Stimulated activated CD4-positive, alpha-beta T cell treated with anti-CD3 and anti-CD28 coated beads, Interleukin-1b, Interleukin-23, amount 100 ng/mL, for 4 hours (primary cell): ENCODE results near the gene ABAT.

Source experiments
- DNase-seq, 2 donors: peaks; one replicate each; pipeline ENCODE4 v3.0.0-alpha.2; 2020; ENCODE audit warnings: low read depth in 2 of 2

Gene ABAT

GRCh38 chr16:8717892-8718415 is 43.5 kb downstream of the ABAT start:
- no peak for DNase-seq

GRCh38 chr16:8718851-8719680 is 44.6 kb downstream of the ABAT start:
- DNase-seq = no peak

- DNase-seq = no peak
These were observed 45.9 kb downstream of the ABAT start for GRCh38 chr16:8720080-8720966.

GRCh38 chr16:8720967-8721308 is 46.5 kb downstream of the ABAT start:
- no peak for DNase-seq

DNA sequence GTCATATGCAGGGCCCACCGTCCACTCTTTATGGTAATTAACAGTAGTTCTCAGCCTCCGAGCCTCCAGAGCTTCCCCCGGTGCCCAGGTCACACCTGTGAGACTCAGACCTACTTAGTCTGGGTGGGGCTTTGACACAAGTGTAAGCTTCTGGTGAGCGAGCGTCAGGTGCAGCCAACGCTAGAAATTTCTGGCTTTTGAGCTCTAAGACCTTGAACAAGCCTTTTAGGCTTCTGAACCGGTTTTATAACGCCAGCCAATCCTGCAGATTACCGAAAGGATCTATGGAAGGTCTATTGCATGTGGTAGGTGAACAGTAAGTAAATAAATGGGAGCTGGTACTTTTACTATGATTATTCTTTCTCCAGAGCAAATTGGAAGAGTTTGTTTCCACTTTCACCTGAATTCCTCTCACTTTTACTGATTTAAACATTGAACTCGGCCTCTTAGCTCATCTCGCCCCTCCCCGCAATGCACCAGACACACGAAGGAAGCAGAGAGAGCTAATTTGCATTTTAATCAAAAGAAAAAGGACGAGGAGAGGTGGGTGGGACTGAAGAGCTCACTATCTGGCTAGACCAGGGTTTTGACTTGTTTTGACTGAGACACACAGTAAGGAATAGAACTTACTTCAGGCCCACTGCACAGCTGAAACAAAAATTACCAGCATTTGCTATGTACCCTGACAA is 47.1 kb downstream of the ABAT start:
- DNase-seq = no peak

GRCh38 chr16:8722025-8722348 is 47.6 kb downstream of the ABAT start:
- DNase-seq = no peak

- no peak for DNase-seq
These were observed 51.2 kb downstream of the ABAT start for GRCh38 chr16:8725513-8726178.

DNA sequence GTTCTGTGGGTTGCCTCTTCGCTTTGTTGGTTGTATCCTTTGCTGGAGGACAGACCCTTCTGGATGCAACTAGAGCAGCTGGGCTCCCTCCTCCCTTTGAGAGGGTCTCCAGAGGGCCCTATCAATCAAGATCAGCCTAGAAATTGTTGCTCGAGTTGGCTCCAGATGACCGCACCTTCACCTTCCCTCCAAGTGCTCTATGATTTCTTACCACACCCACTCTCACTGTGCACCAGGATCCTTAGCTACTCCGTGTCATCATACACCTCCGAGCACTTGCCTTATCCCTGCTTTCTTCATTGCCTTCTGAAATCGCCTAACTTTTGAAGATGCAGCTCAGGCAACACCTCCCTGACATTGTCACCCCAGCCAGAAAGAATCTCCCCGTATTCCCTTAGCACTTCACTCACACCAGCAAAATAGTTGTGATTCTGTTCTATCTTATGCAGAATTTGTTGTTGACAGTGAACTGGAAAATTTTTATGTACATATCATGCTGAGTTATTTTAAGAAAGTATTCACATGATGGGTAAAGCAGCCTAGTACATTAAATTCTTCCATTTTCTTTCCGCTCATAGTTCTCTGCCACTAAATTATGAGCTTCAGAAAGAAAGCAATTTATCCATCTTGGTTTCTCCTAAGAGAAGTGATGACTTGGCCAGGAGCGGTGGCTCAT is 52.9 kb downstream of the ABAT start:
- no peak for DNase-seq

DNA sequence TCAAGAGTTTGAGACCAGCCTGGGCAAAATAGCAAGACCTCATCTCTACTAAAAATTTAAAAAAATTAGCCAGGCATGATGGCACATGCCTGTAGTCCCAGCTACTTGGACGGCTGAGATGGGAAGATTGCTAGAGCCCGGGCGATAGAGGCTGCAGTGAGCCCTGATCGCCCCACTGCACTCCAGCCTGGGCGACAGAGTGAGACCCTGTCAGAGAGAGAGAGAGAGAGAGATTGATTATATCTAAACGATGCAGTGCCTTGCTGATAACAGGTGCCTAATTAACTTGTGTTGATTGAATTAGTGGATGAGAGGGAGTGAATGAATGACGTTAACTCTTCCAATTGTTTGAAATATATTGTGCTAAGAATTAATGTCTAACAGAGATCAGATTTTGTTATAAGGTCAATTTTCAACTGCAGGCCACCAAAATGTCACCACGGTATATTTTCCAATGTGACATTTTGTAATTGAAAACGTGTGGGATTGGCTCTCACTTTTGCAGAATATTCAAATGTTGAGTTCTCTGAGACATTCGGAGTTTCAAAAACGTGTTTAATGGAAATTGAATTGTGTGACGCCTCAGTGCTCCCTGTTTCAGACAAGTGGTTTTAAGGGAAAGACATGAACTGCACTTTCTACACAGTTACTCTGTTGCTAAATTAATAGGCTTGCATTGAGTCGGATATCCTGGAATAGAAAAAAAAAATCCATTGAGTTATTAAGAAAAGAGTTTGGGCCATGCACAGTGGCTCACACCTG is 53.6 kb downstream of the ABAT start:
- DNase-seq = no peak

GRCh38 chr16:8729779-8730334 is 55.4 kb downstream of the ABAT start:
- no peak for DNase-seq

DNA sequence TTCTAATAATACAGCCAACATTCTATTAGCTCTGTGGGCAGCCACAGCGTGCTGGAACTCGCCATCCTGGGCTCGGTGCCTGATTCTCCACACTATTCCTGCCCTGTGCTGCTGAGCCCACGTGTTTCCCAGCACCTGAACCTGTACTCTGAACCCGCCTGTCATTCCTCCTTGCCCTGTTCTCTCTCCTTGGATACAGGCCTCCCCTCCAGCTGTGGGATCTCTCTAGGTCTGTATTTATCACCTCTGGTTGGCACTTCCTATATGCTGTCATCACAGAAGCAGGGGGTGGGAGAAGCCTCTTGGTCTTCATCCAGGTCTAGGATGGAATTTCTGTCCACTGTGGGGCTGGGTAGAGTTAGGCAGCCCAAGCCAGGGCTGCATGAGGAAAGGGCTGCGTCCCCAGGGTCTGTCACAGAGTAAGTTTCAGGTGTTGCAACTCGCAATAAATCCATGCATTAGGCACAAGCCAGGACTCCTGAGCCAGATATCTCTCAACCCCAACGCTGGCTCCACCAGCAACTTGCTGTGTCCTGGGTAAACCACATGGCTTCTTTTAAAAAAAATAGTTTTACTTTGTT is 56.0 kb downstream of the ABAT start:
- no peak for DNase-seq

DNA sequence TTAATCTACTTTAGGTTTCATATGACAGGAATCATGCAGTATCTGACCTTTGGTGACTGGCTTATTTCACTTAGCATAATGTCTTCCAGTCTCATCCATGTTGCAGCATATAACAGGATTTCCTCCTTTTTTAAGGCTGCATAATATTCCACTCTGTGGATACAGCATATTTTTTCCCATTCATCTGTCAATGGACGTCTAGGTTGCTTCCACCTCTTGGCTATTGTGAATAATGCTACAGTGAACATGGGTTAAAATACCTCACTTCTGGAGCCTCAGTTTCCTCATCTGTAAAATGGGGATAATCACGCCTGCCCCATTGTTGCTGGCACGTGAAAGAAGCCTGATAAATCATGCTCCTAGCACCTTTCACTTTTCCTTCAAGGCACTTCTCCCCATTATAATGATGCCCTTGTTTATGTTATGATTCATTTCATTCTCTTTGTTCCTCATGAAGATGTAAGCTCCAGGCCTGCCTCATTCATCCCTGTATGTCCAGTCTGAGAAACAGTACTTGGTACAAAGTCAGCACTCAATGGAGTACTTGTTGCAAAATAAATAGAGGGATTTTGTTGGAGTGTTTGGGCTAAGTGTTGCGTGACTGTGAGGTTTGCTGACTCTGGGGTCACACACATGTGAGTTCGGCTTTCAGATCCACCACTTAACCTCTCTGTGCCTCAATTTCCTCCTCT is 59.6 kb downstream of the ABAT start:
- no peak for DNase-seq

GRCh38 chr16:8735574-8735973 is 61.2 kb downstream of the ABAT start:
- no peak for DNase-seq

DNA sequence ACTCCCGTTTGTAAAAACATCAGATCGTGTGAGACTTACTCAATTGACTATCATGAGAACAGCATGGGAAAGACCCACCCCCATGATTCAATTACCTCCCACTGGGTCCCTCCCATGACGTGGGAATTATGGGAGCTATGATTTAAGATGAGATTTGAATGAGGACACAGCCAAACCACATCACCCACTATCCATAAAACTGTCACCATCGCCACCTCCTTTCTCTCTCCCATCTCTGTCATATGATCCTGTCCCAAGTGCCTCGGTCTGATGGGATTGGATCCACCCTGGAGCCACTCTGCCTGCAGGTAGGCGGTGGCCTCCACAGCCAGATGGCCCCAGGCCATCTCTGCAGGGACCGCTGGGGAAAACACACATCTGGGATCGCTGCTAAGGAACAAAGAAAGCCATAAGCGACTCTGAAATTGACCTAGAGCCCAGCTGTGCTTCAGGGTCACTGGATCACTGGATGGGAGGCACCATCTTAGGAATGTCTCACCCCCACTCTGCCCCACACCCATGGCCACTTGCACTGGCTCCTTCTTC is 61.8 kb downstream of the ABAT start:
- DNase-seq = no peak

GRCh38 chr16:8739151-8739550 is 64.7 kb downstream of the ABAT start:
- no peak for DNase-seq

DNA sequence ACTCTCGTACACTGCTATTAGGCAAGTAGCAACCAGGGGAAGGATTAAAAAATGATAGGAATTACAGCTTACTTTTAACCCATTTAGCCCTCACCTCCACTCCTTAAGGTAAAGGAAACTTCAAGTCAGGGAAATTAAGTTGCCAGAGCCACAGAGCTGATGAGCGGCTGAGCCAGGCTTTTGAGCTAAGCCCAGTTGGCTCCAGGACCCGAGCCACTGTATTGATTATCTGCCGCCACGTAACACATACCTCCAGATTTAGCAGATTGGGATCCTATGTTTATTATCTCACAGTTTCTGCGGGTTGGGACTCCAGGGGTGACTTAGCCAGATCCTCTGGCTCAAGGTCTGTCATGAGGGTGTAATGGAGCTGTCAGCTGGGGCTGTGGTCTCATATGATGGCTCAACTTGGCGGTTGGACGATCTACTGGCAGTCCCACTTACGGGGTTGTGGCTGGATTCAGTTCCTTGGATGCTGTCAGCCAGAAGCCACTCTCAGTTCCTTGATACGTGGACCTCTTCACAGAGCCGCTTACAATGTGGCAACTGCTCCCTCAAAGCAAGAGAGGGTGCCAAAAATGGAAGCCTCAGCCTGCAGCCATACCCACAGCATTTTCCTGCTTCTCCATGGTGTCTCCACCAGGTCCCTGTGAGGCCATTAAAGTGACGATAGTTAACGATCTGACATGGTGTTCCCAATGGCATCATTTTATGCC is 65.7 kb downstream of the ABAT start:
- DNase-seq = no peak

- no peak for DNase-seq
These were observed 66.4 kb downstream of the ABAT start for GRCh38 chr16:8740775-8741355.

DNA sequence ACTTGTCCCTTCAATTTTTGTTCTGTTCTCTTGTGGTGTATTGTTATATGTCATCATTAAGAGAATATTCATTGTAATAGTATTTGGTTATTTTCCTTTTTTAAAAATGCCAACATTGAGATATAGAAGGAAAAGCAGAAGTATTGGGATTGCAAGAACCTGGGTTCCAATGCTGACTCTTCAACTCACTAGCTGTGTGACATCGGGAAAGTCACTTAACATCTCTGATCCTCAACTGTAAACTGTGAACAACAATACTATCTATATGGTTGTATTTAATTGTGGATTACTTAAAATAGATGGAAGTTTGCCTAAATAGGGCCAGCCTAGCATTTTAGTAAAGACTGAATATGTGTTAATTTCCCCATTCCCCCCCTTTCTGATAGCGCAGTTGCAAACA is 67.2 kb downstream of the ABAT start:
- no peak for DNase-seq
